A549 (cell line): ENCODE measurements around the gene NELFCD. TPM values are rescaled to one million over a fixed set of nuclear protein-coding genes. Genes with fewer than 3 reads are reported as not detected.

Experiments used
- ATAC-seq, 2 experiments: fragments of 200-7000 bp in 1 of 2; fragments of >200 bp in 1 of 2; cut with Nextera tagmentation in 1 of 2; cut with Tn5 transposase in 1 of 2; 3 replicates each; pipeline versions ENCODE4 v1.8.0 to v1.9.1; 2018 to 2020; ENCODE audit warnings: mild to moderate bottlenecking in 1 of 2, moderate library complexity in 1 of 2
- CTCF ChIA-PET: fragments of 300-600 bp; sonication (Branson Sonifier 250); formaldehyde crosslinking; extraction: SDS; loops from one replicate; lab custom pipeline; 2021; ENCODE audit warnings: antibody characterized with exemption, inconsistent platforms; lab: Yijun Ruan, JAX
- POLR2A ChIA-PET: fragments of 350-600 bp; formaldehyde crosslinking; extraction: SDS; loops from one replicate; lab custom pipeline; 2021; ENCODE audit warnings: antibody characterized with exemption, inconsistent platforms; lab: Yijun Ruan, JAX
- DNase-seq, 2 experiments: peaks; one replicate each; pipeline versions ENCODE4 v3.0.0 to v3.0.0-alpha.2; 2011 to 2016; ENCODE audit warnings: low read depth in 1 of 2, low spot score in 1 of 2
- FAIRE-seq: peaks from 2 replicates; lab custom pipeline; 2011; peaks lifted over from hg19 to GRCh38; lab: Jason Lieb, UNC
- H3K27ac ChIP-seq, 2 experiments: fragments of >200 bp; sonication (Bioruptor Twin); formaldehyde crosslinking; 3 replicates each; pipeline ENCODE4 v1.5.1; 2016 to 2017
- H3K4me1 ChIP-seq: fragments of >200 bp; sonication (Bioruptor Twin); formaldehyde crosslinking; 3 replicates; pipeline ENCODE4 v1.6.1; 2016
- H3K4me2 ChIP-seq: fragments of >200 bp; sonication (Bioruptor Twin); formaldehyde crosslinking; 3 replicates; pipeline ENCODE4 v1.6.1; 2016
- H3K4me3 ChIP-seq: fragments of >200 bp; sonication (Bioruptor Twin); formaldehyde crosslinking; 3 replicates; pipeline ENCODE4 v1.5.1; 2016
- H3K9me3 ChIP-seq: fragments of >200 bp; sonication (Bioruptor Twin); formaldehyde crosslinking; 3 replicates; pipeline ENCODE4 v1.6.1; 2016
- CBX8 ChIP-seq: fragments of 200-600 bp; sonication (generic); IDR thresholded peaks from 2 replicates; pipeline ENCODE4 v1.6.1; 2016
- CHD2 ChIP-seq: fragments of 150-350 bp; IDR thresholded peaks from 2 replicates; pipeline ENCODE4 v1.6.1; 2014; ENCODE audit warnings: low read length; ENCODE audit not compliant: partially characterized antibody
- CTCF ChIP-seq: fragments of >200 bp; sonication (Bioruptor Twin); formaldehyde crosslinking; IDR thresholded peaks from 3 replicates; pipeline ENCODE4 v1.5.1; 2016
- E2F6 ChIP-seq: IDR thresholded peaks from 2 replicates; pipeline ENCODE4 v1.6.1; 2012; ENCODE audit warnings: low read depth, borderline replicate concordance
- EHF ChIP-seq: fragments of 250-450 bp; sonication (Bioruptor Pico); IDR thresholded peaks from 2 replicates; pipeline ENCODE4 v1.5.0; 2020; ENCODE audit warnings: mild to moderate bottlenecking
- EHMT2 ChIP-seq: fragments of 200-600 bp; sonication (generic); IDR thresholded peaks from 2 replicates; pipeline ENCODE4 v1.6.1; 2016; ENCODE audit warnings: antibody characterized with exemption, low read depth, mild to moderate bottlenecking, moderate library complexity
- ESRRA ChIP-seq: fragments of 150-350 bp; IDR thresholded peaks from 2 replicates; pipeline ENCODE4 v1.6.1; 2014; ENCODE audit warnings: mild to moderate bottlenecking, low read length, borderline replicate concordance
- HEYL ChIP-seq: fragments of 250-450 bp; sonication (Bioruptor Pico); IDR thresholded peaks from 2 replicates; pipeline ENCODE4 v1.8.0; 2021; ENCODE audit warnings: mild to moderate bottlenecking, moderate library complexity
- HOXB5 ChIP-seq: fragments of 250-450 bp; sonication (Bioruptor Pico); IDR thresholded peaks from 2 replicates; pipeline ENCODE4 v1.5.0; 2020; ENCODE audit warnings: mild to moderate bottlenecking, moderate library complexity
- JUN ChIP-seq, 2 experiments: fragments of >200 bp; sonication (Bioruptor Twin); formaldehyde crosslinking; IDR thresholded peaks; 2 replicates in 1 of 2; 3 replicates in 1 of 2; pipeline ENCODE4 v1.6.1; 2016 to 2017
- NPAS2 ChIP-seq: fragments of 250-450 bp; sonication (Bioruptor Pico); IDR thresholded peaks from 2 replicates; pipeline ENCODE4 v1.8.0; 2022; ENCODE audit warnings: mild to moderate bottlenecking, moderate library complexity, borderline replicate concordance
- PBX3 ChIP-seq: IDR thresholded peaks from 2 replicates; pipeline ENCODE4 v1.6.1; 2012
- POLR2A ChIP-seq: IDR thresholded peaks from 2 replicates; pipeline ENCODE4 v1.6.1; 2012; ENCODE audit warnings: mild to moderate bottlenecking, low read length
- RAD21 ChIP-seq, 2 experiments: fragments of >200 bp in 1 of 2; sonication (Bioruptor Twin) in 1 of 2; formaldehyde crosslinking in 1 of 2; IDR thresholded peaks in 1 of 2; conservative IDR thresholded peaks in 1 of 2; 2 replicates in 1 of 2; 3 replicates in 1 of 2; pipeline ENCODE4 v1.6.1; 2012 to 2018; ENCODE audit warnings: inconsistent platforms in 1 of 2
- RFX5 ChIP-seq: fragments of 450-650 bp; IDR thresholded peaks from 2 replicates; pipeline ENCODE4 v1.7.1; 2014; ENCODE audit warnings: antibody characterized with exemption, mild to moderate bottlenecking, moderate library complexity
- SMC3 ChIP-seq: fragments of >200 bp; sonication (Bioruptor Twin); formaldehyde crosslinking; IDR thresholded peaks from 3 replicates; pipeline ENCODE4 v1.6.1; 2018; ENCODE audit warnings: inconsistent platforms
- TFCP2L1 ChIP-seq: fragments of 250-450 bp; sonication (Bioruptor Pico); IDR thresholded peaks from 2 replicates; pipeline ENCODE4 v1.5.0; 2021; ENCODE audit warnings: mild to moderate bottlenecking
- TP53 ChIP-seq: fragments of 250-450 bp; sonication (Bioruptor Pico); IDR thresholded peaks from 2 replicates; pipeline ENCODE4 v1.5.0; 2021; ENCODE audit warnings: mild to moderate bottlenecking, moderate library complexity
- ZSCAN20 ChIP-seq: fragments of 250-450 bp; sonication (Bioruptor Pico); IDR thresholded peaks from 2 replicates; pipeline ENCODE4 v1.8.0; 2022; ENCODE audit warnings: mild to moderate bottlenecking, moderate library complexity
- WGBS: methylation state at CpG from one replicate; pipeline ENCODE4 v1.1.6; 2017; ENCODE audit errors: missing lambda C conversion rate; 5-methylcytosine and 5-hydroxymethylcytosine counted together
- polyA plus RNA-seq, 4 experiments: library from polyadenylated mRNA; depleted of rRNA in 3 of 4; stranded (reverse); fragments of >200 nt; fragmentation: RNase III in 1 of 4; extraction: RNeasy Plus Mini Kit Qiagen cat#74134 plus additional on column Dnase treatment in 1 of 4; gene quantifications; 2 replicates in 3 of 4; 3 replicates in 1 of 4; pipeline ENCODE4 v1.2.3, GENCODE V29; 2011 to 2017

Gene NELFCD
- polyA plus RNA-seq, 2 of the 4 experiments (the other 2 are of a cell fraction), result 58.8 to 74.0 TPM

GRCh38 chr20:59013959-59014608 lies 33.0 kb downstream of the NELFCD start:
- ATAC-seq (no peak), FAIRE-seq (no peak), DNase-seq (no peak)
- H3K9me3 ChIP-seq, result no peaks in the 10 kb centered on the region
- H3K4me2 ChIP-seq, result no peak overlapping the region
- no peak overlapping the region for H3K4me3 ChIP-seq
- 78% methylated on average over 13 of the region's 13 CpGs for WGBS
- no peak overlapping the region for H3K27ac ChIP-seq
- H3K4me1 ChIP-seq, result no peaks in the 10 kb centered on the region
- TF ChIP-seq E2F6, result no peak
- TF ChIP-seq NPAS2 (CRISPR knock-in tag), result no peak
- no peak for TF ChIP-seq RFX5
- TF ChIP-seq CTCF, result no peak
- no peak for TF ChIP-seq TFCP2L1 (CRISPR knock-in tag)
- no peak for TF ChIP-seq POLR2A
- TF ChIP-seq JUN (IDR thresholded peaks at IDR 0.05), result no peak
- no peak for TF ChIP-seq ZSCAN20 (CRISPR knock-in tag)
- no peak for TF ChIP-seq HEYL (CRISPR knock-in tag)
- no peak for TF ChIP-seq ESRRA
- TF ChIP-seq PBX3, result no peak
- no peak for TF ChIP-seq HOXB5 (CRISPR knock-in tag)
- TF ChIP-seq CHD2, result no peak
- no peak for TF ChIP-seq TP53 (CRISPR knock-in tag)
- TF ChIP-seq RAD21 (conservative IDR thresholded peaks at IDR 0.05 in 1 of 2, IDR thresholded peaks at IDR 0.05 in 1 of 2), result no peak
- no peak for TF ChIP-seq EHMT2
- CTCF ChIA-PET, result interaction anchor here (0.7 kb wide), 1 partner anchor 8 kb away, joined by 3 read pairs; no protein-coding TSS in a partner anchor
- POLR2A ChIA-PET, result no interaction called here

- no peak overlapping the region for H3K27ac ChIP-seq
- no peaks in the 10 kb centered on the region for H3K9me3 ChIP-seq
- DNase-seq (no peak), FAIRE-seq (no peak), ATAC-seq (no peak)
- WGBS, result 88% methylated on average over 15 of the region's 17 CpGs
- CTCF ChIA-PET, result interaction anchor here (0.9 to 1.4 kb wide), 2 partner anchors 9 to 73 kb away, joined by 3 read pairs; no protein-coding TSS in a partner anchor
- H3K4me3 ChIP-seq, result no peak overlapping the region
- POLR2A ChIA-PET, result no interaction called here
- TF ChIP-seq CBX8 (no peak), SMC3 (no peak), EHF (no peak), E2F6 (no peak)
- H3K4me1 ChIP-seq, result no peaks in the 10 kb centered on the region
- no peak overlapping the region for H3K4me2 ChIP-seq
These were observed 33.8 kb downstream of the NELFCD start for GRCh38 chr20:59014680-59015389.
